SU-DHL-6 (cell line): ENCODE measurements around the gene SLC3A2.

Experiments
- H2AFZ ChIP-seq: fragments of 200-600 bp; sonication (generic); 2 replicates; pipeline ENCODE4 v1.6.1; 2014; ENCODE audit warnings: low read depth, mild to moderate bottlenecking, moderate library complexity, mixed read lengths, antibody characterized with exemption, low read length; ENCODE audit not compliant: severe bottlenecking
- H3F3A ChIP-seq: fragments of 200-600 bp; shearing (Covaris generic); 2 replicates; pipeline ENCODE4 v1.6.0; 2016; ENCODE audit warnings: antibody characterized with exemption, mild to moderate bottlenecking; ENCODE audit not compliant: insufficient read depth
- H3K27ac ChIP-seq: fragments of 200-600 bp; sonication (generic); 2 replicates; pipeline ENCODE4 v1.5.1; 2016; ENCODE audit warnings: low read depth, mild to moderate bottlenecking, low read length, moderate library complexity, mixed read lengths
- H3K27me3 ChIP-seq: fragments of 200-600 bp; sonication (generic), shearing (Covaris generic); 2 replicates; pipeline ENCODE4 v1.6.0; 2014; ENCODE audit warnings: mild to moderate bottlenecking, low read length
- H3K36me3 ChIP-seq: fragments of 200-600 bp; sonication (generic); 2 replicates; pipeline ENCODE4 v1.6.1; 2014; ENCODE audit warnings: mild to moderate bottlenecking, low read length, mixed read lengths
- H3K4me2 ChIP-seq: fragments of 300-600, 200-600 bp; shearing (Covaris generic), sonication (generic); 2 replicates; pipeline ENCODE4 v1.6.0; 2014; ENCODE audit warnings: low read length, low read depth, mild to moderate bottlenecking; ENCODE audit not compliant: poor library complexity, severe bottlenecking
- H3K4me3 ChIP-seq: fragments of 200-600 bp; sonication (generic); 2 replicates; pipeline ENCODE4 v1.5.1; 2014; ENCODE audit warnings: antibody characterized with exemption, low read length, mild to moderate bottlenecking, mixed read lengths; ENCODE audit not compliant: insufficient read depth, poor library complexity, severe bottlenecking
- H3K79me2 ChIP-seq: fragments of 200-600 bp; sonication (generic); 2 replicates; pipeline ENCODE4 v1.6.1; 2014; ENCODE audit warnings: mild to moderate bottlenecking, low read length, moderate library complexity; ENCODE audit not compliant: insufficient read depth
- H3K9ac ChIP-seq: fragments of 200-600 bp; sonication (generic); 2 replicates; pipeline ENCODE4 v1.7.0; 2014; ENCODE audit warnings: mild to moderate bottlenecking, low read length
- H3K9me2 ChIP-seq: fragments of 200-600 bp; sonication (generic); replicated peaks from 2 replicates; pipeline ENCODE4 v1.6.1; 2014; ENCODE audit warnings: low read length; ENCODE audit not compliant: insufficient read depth
- H3K9me3 ChIP-seq: fragments of 200-600 bp; sonication (generic); 2 replicates; pipeline ENCODE4 v1.6.1; 2014; ENCODE audit warnings: low read length, mixed read lengths; ENCODE audit not compliant: insufficient read depth
- H4K20me1 ChIP-seq: fragments of 200-600 bp; sonication (generic); 2 replicates; pipeline ENCODE4 v1.6.1; 2014; ENCODE audit warnings: low read depth, mild to moderate bottlenecking, antibody characterized with exemption, low read length, moderate library complexity, mixed read lengths
- EZH2phosphoT487 ChIP-seq: fragments of 200-600 bp; sonication (generic), shearing (Covaris generic); conservative IDR thresholded peaks from 2 replicates; pipeline ENCODE4 v1.6.1; 2018; ENCODE audit warnings: mild to moderate bottlenecking, antibody characterized with exemption, low read length, moderate library complexity, mixed read lengths
- TF ChIP-seq, protein P1 (sequence below): fragments of 200-600 bp; sonication (generic); IDR thresholded peaks from one replicate; pipeline ENCODE4 v1.5.1; 2017; ENCODE audit warnings: antibody characterized with exemption, mild to moderate bottlenecking, low read length, moderate library complexity; ENCODE audit not compliant: insufficient read depth, poor library complexity, severe bottlenecking

The SLC3A2 gene

DNA sequence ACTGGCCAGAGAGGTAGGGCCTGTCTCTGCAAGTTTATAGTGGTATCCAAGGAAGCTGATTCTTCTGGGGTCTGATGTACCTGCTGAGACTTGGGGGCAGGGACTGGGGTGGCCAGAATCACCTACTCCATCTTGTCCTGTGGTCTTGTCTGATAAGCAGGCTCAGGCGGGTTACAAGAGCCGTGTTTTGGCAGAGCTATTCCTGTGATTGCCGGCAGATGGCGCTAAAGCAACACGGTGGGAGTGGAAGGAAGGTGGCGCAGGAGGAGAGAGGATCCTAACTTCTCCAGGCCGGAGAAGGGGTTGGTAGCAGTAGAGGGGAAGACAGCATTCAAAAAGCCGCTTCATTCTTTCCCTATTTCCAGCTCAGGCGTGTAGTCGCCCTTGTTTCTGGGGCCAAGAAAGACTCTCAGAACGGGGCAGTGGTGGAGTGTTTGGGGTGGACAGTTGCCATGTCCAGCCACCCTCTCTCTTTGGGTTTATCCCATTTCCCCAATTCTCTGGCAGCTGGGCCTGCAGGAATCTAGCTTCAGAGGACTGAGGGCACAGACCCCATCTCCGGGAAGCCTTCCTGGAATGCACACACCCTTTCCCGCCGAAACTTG, 25.3 kb downstream of the SLC3A2 start:
- H3F3A ChIP-seq, result no peaks in the 10 kb centered on the region
- no peak overlapping the region for H3K4me2 ChIP-seq
- no peak overlapping the region for H3K27ac ChIP-seq
- H3K9me2 ChIP-seq, result no peaks in the 10 kb centered on the region
- no peak overlapping the region for H3K4me3 ChIP-seq
- H3K9me3 ChIP-seq, result no peaks in the 10 kb centered on the region
- H4K20me1 ChIP-seq, result no peaks in the 10 kb centered on the region
- no peaks in the 10 kb centered on the region for H3K79me2 ChIP-seq
- H3K27me3 ChIP-seq, result no peaks in the 10 kb centered on the region
- TF ChIP-seq, protein P1, sequence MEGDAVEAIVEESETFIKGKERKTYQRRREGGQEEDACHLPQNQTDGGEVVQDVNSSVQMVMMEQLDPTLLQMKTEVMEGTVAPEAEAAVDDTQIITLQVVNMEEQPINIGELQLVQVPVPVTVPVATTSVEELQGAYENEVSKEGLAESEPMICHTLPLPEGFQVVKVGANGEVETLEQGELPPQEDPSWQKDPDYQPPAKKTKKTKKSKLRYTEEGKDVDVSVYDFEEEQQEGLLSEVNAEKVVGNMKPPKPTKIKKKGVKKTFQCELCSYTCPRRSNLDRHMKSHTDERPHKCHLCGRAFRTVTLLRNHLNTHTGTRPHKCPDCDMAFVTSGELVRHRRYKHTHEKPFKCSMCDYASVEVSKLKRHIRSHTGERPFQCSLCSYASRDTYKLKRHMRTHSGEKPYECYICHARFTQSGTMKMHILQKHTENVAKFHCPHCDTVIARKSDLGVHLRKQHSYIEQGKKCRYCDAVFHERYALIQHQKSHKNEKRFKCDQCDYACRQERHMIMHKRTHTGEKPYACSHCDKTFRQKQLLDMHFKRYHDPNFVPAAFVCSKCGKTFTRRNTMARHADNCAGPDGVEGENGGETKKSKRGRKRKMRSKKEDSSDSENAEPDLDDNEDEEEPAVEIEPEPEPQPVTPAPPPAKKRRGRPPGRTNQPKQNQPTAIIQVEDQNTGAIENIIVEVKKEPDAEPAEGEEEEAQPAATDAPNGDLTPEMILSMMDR, result peak; percentile 95
- TF ChIP-seq EZH2phosphoT487, result no peak
- H3K9ac ChIP-seq, result no peak overlapping the region
- no peak overlapping the region for H2AFZ ChIP-seq
- no peaks in the 10 kb centered on the region for H3K36me3 ChIP-seq

DNA sequence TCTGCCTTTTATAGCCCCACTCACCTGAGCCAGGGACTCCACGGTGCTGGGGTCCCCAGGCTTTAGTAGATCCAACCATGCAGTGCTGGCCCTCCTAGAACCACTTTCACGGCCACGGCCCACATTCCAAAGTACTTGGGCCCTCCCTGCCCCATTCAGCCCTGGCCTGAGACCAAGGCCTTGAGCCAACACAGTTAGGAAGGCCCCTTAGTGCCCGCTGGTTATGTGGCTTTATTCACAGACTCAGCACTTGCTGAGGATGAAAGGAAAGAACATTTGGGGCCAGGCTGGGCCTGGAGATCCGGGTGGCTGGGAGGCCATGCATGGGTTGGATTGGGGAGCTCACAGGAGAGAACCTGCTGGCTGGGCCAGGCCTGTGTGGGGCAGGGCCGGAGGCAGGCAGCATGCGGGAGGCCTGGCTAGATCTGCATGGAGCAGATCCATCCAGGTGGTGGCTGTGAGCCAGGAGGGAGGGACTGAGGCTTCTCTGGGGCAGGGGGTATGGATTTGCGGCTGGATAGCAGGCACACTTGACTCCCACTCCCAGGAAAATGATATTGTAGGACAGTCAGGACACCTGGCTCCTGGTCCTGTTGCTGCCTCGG, 27.9 kb downstream of the SLC3A2 start:
- Histone ChIP-seq H4K20me1 (no peaks in the 10 kb centered on the region), H3K36me3 (no peaks in the 10 kb centered on the region), H3K79me2 (no peaks in the 10 kb centered on the region), H3K9me3 (no peaks in the 10 kb centered on the region), H3K4me3 (no peak overlapping the region), H3F3A (no peaks in the 10 kb centered on the region), H3K27ac (no peak overlapping the region), H3K4me2 (no peak overlapping the region), H3K27me3 (no peaks in the 10 kb centered on the region), H2AFZ (no peak overlapping the region), H3K9me2 (no peaks in the 10 kb centered on the region), H3K9ac (no peak overlapping the region)
- no peak for TF ChIP-seq EZH2phosphoT487
- TF ChIP-seq, protein P1, result no peak

DNA sequence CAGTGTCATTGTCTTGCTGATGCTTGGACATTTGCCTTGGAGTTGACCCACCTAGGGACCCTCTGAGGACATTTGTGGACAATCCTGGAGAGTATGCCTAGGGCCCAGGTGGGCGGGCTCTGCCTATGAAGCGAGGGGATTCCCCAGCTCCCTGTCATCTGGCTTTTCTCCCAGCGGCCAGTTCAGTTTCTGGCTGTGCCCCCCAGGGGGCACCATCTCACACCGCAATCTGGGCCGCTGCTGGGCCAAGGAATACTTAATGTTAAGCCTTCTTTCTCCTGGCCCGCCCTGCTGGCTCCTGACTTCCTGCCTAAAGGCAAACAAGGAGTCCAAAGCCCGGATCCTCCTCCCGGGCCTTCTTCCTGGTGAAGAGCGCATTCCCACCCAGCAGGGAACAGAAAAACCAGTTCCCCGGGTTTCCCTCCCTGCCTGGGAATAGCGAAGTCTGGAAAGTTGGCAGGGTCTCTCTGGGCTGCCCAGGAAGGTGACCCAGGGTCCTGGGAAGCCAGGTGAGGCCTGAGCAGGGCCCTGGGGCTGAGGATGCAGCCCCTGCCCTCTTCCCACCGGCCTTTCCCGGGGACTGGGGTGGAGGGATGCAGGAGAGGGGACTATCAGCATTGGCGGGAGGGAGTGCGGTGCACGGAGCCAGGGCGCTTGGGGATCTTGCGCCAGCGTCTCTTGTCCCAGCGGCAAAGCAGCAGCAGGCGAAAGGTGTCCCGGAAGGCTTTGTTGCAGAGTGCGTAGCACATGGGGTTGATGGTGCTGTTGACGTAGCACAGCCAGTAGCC, 28.6 kb downstream of the SLC3A2 start:
- TF ChIP-seq EZH2phosphoT487, result no peak
- TF ChIP-seq, protein P1, result peak; percentile 53
- H3K9me3 ChIP-seq, result no peaks in the 10 kb centered on the region
- no peaks in the 10 kb centered on the region for H3K36me3 ChIP-seq
- no peaks in the 10 kb centered on the region for H3K9me2 ChIP-seq
- no peaks in the 10 kb centered on the region for H3K27me3 ChIP-seq
- no peaks in the 10 kb centered on the region for H3K79me2 ChIP-seq
- H2AFZ ChIP-seq, result no peak overlapping the region
- H3F3A ChIP-seq, result no peaks in the 10 kb centered on the region
- no peak overlapping the region for H3K4me2 ChIP-seq
- H3K4me3 ChIP-seq, result no peak overlapping the region
- H4K20me1 ChIP-seq, result no peaks in the 10 kb centered on the region
- no peak overlapping the region for H3K27ac ChIP-seq
- no peak overlapping the region for H3K9ac ChIP-seq
